ENCODE results near the gene SCAPER.
"Not testable (repeated sequence)": the region's sequence is repeated elsewhere in the genome, so short reads cannot be mapped to it uniquely, and the experiment has no call there.

SCAPER gene

GRCh38 chr15:76904461-76905012 is 603 bp downstream of the SCAPER start:
- H3K9ac ChIP-seq (ENCODE audit: low read length) = peak overlapping the region; percentile 38
- H3K27ac ChIP-seq (ENCODE audit: low read depth, low read length) = peak overlapping the region; percentile 86
- H3K4me3 ChIP-seq (ENCODE audit: low read depth in 1 of 2, low read length in 2 of 2) = peak overlapping the region; percentile 87 to 98
- H3K9me3 ChIP-seq (ENCODE audit: low read length) = no peaks in the 10 kb centered on the region
- H3K4me1 ChIP-seq (ENCODE audit: insufficient read depth, low read length) = peaks cover 18% of the 10 kb centered on the region
- no peaks in the 10 kb centered on the region for H3K27me3 ChIP-seq (ENCODE audit: control insufficient read depth in 1 of 2, insufficient read depth in 2 of 2, low read length in 2 of 2)
- H3K36me3 ChIP-seq (ENCODE audit: insufficient read depth, low read length) = no peaks in the 10 kb centered on the region

- H3K27ac ChIP-seq (ENCODE audit: low read depth, low read length) = no peak overlapping the region
- no peak overlapping the region for H3K9ac ChIP-seq (ENCODE audit: low read length)
- H3K4me3 ChIP-seq (ENCODE audit: low read depth in 1 of 2, low read length in 2 of 2) = no peak overlapping the region
- no peaks in the 10 kb centered on the region for H3K27me3 ChIP-seq (ENCODE audit: control insufficient read depth in 1 of 2, insufficient read depth in 2 of 2, low read length in 2 of 2)
- H3K9me3 ChIP-seq (ENCODE audit: low read length) = no peaks in the 10 kb centered on the region
- peaks cover 18% of the 10 kb centered on the region for H3K4me1 ChIP-seq (ENCODE audit: insufficient read depth, low read length)
- H3K36me3 ChIP-seq (ENCODE audit: insufficient read depth, low read length) = no peaks in the 10 kb centered on the region
Observed at GRCh38 chr15:76903251-76903681, 1.9 kb downstream of the SCAPER start.

GRCh38 chr15:76901965-76902364 is 3.2 kb downstream of the SCAPER start:
- Histone ChIP-seq H3K27ac (ENCODE audit: low read depth, low read length) (no peak overlapping the region), H3K9ac (ENCODE audit: low read length) (no peak overlapping the region), H3K27me3 (ENCODE audit: control insufficient read depth in 1 of 2, insufficient read depth in 2 of 2, low read length in 2 of 2) (no peaks in the 10 kb centered on the region), H3K4me1 (ENCODE audit: insufficient read depth, low read length) (peaks cover 18% of the 10 kb centered on the region), H3K4me3 (ENCODE audit: low read depth in 1 of 2, low read length in 2 of 2) (no peak overlapping the region), H3K9me3 (ENCODE audit: low read length) (no peaks in the 10 kb centered on the region), H3K36me3 (ENCODE audit: insufficient read depth, low read length) (no peaks in the 10 kb centered on the region)

GRCh38 chr15:76899931-76900310 is 5.2 kb downstream of the SCAPER start:
- H3K4me3 ChIP-seq (ENCODE audit: low read depth in 1 of 2, low read length in 2 of 2); H3K27me3 ChIP-seq (ENCODE audit: control insufficient read depth in 1 of 2, insufficient read depth in 2 of 2, low read length in 2 of 2); H3K9ac ChIP-seq (ENCODE audit: low read length); H3K27ac ChIP-seq (ENCODE audit: low read depth, low read length); H3K4me1 ChIP-seq (ENCODE audit: insufficient read depth, low read length); H3K9me3 ChIP-seq (ENCODE audit: low read length); H3K36me3 ChIP-seq (ENCODE audit: insufficient read depth, low read length): not testable (repeated sequence)

GRCh38 chr15:76899176-76899930 is 5.8 kb downstream of the SCAPER start:
- H3K4me3 ChIP-seq (ENCODE audit: low read depth in 1 of 2, low read length in 2 of 2); H3K27me3 ChIP-seq (ENCODE audit: control insufficient read depth in 1 of 2, insufficient read depth in 2 of 2, low read length in 2 of 2): not testable (repeated sequence)

GRCh38 chr15:76898102-76898501 is 7.0 kb downstream of the SCAPER start:
- no peak overlapping the region for H3K9ac ChIP-seq (ENCODE audit: low read length)
- no peaks in the 10 kb centered on the region for H3K36me3 ChIP-seq (ENCODE audit: insufficient read depth, low read length)
- H3K27me3 ChIP-seq (ENCODE audit: control insufficient read depth in 1 of 2, insufficient read depth in 2 of 2, low read length in 2 of 2) = no peaks in the 10 kb centered on the region
- H3K4me1 ChIP-seq (ENCODE audit: insufficient read depth, low read length) = no peaks in the 10 kb centered on the region
- no peaks in the 10 kb centered on the region for H3K9me3 ChIP-seq (ENCODE audit: low read length)
- no peak overlapping the region for H3K4me3 ChIP-seq (ENCODE audit: low read depth in 1 of 2, low read length in 2 of 2)
- no peak overlapping the region for H3K27ac ChIP-seq (ENCODE audit: low read depth, low read length)

More at GRCh38 chr15:76899176-76899930, 5.8 kb downstream of the SCAPER start:
- not testable (repeated sequence) for H3K27ac ChIP-seq (ENCODE audit: low read depth, low read length); H3K9me3 ChIP-seq (ENCODE audit: low read length); H3K4me1 ChIP-seq (ENCODE audit: insufficient read depth, low read length); H3K9ac ChIP-seq (ENCODE audit: low read length); H3K36me3 ChIP-seq (ENCODE audit: insufficient read depth, low read length)

- H3K27me3 ChIP-seq (ENCODE audit: control insufficient read depth in 1 of 2, insufficient read depth in 2 of 2, low read length in 2 of 2) = no peaks in the 10 kb centered on the region
- H3K9ac ChIP-seq (ENCODE audit: low read length) = no peak overlapping the region
- no peaks in the 10 kb centered on the region for H3K9me3 ChIP-seq (ENCODE audit: low read length)
- no peak overlapping the region for H3K4me3 ChIP-seq (ENCODE audit: low read depth in 1 of 2, low read length in 2 of 2)
- H3K27ac ChIP-seq (ENCODE audit: low read depth, low read length) = no peak overlapping the region
- H3K4me1 ChIP-seq (ENCODE audit: insufficient read depth, low read length) = no peaks in the 10 kb centered on the region
- no peaks in the 10 kb centered on the region for H3K36me3 ChIP-seq (ENCODE audit: insufficient read depth, low read length)
Observed at GRCh38 chr15:76894174-76894573, 11.0 kb downstream of the SCAPER start.

GRCh38 chr15:76892836-76893235 is 12.3 kb downstream of the SCAPER start:
- H3K4me1 ChIP-seq (ENCODE audit: insufficient read depth, low read length); H3K4me3 ChIP-seq (ENCODE audit: low read depth in 1 of 2, low read length in 2 of 2); H3K27me3 ChIP-seq (ENCODE audit: control insufficient read depth in 1 of 2, insufficient read depth in 2 of 2, low read length in 2 of 2); H3K9me3 ChIP-seq (ENCODE audit: low read length); H3K9ac ChIP-seq (ENCODE audit: low read length); H3K36me3 ChIP-seq (ENCODE audit: insufficient read depth, low read length); H3K27ac ChIP-seq (ENCODE audit: low read depth, low read length): not testable (repeated sequence)

- H3K4me3 ChIP-seq (ENCODE audit: low read depth in 1 of 2, low read length in 2 of 2); H3K4me1 ChIP-seq (ENCODE audit: insufficient read depth, low read length); H3K27ac ChIP-seq (ENCODE audit: low read depth, low read length); H3K27me3 ChIP-seq (ENCODE audit: control insufficient read depth in 1 of 2, insufficient read depth in 2 of 2, low read length in 2 of 2); H3K9me3 ChIP-seq (ENCODE audit: low read length); H3K9ac ChIP-seq (ENCODE audit: low read length); H3K36me3 ChIP-seq (ENCODE audit: insufficient read depth, low read length): not testable (repeated sequence)
Observed at GRCh38 chr15:76887280-76888141, 17.6 kb downstream of the SCAPER start.

GRCh38 chr15:76885212-76885611 is 19.9 kb downstream of the SCAPER start:
- Histone ChIP-seq H3K9ac (ENCODE audit: low read length) (no peak overlapping the region), H3K27me3 (ENCODE audit: control insufficient read depth in 1 of 2, insufficient read depth in 2 of 2, low read length in 2 of 2) (no peaks in the 10 kb centered on the region)

GRCh38 chr15:76875911-76876310 is 29.2 kb downstream of the SCAPER start:
- H3K36me3 ChIP-seq (ENCODE audit: insufficient read depth, low read length) = no peaks in the 10 kb centered on the region
- no peaks in the 10 kb centered on the region for H3K9me3 ChIP-seq (ENCODE audit: low read length)
- no peak overlapping the region for H3K4me3 ChIP-seq (ENCODE audit: low read depth in 1 of 2, low read length in 2 of 2)
- no peaks in the 10 kb centered on the region for H3K4me1 ChIP-seq (ENCODE audit: insufficient read depth, low read length)
- no peak overlapping the region for H3K27ac ChIP-seq (ENCODE audit: low read depth, low read length)
- no peaks in the 10 kb centered on the region for H3K27me3 ChIP-seq (ENCODE audit: control insufficient read depth in 1 of 2, insufficient read depth in 2 of 2, low read length in 2 of 2)
- H3K9ac ChIP-seq (ENCODE audit: low read length) = no peak overlapping the region

More at GRCh38 chr15:76885212-76885611, 19.9 kb downstream of the SCAPER start:
- H3K36me3 ChIP-seq (ENCODE audit: insufficient read depth, low read length) = peaks cover 5% of the 10 kb centered on the region
- H3K9me3 ChIP-seq (ENCODE audit: low read length) = no peaks in the 10 kb centered on the region
- no peak overlapping the region for H3K4me3 ChIP-seq (ENCODE audit: low read depth in 1 of 2, low read length in 2 of 2)
- H3K4me1 ChIP-seq (ENCODE audit: insufficient read depth, low read length) = no peaks in the 10 kb centered on the region
- no peak overlapping the region for H3K27ac ChIP-seq (ENCODE audit: low read depth, low read length)

Measured in muscle layer of colon (tissue), 2 donors.